Choroid plexus epithelial cell (primary cell): ENCODE results near the gene CST3.
A peak's percentile ranks its signal among the peaks of the same experiment; 100 is the strongest.
"Not testable (repeated sequence)": the region's sequence is repeated elsewhere in the genome, so short reads cannot be mapped to it uniquely, and the experiment has no call there.

Experiments
- DNase-seq: peaks from one replicate; pipeline ENCODE4 v3.0.0-alpha.2; 2010; ENCODE audit warnings: low read depth
- H3K4me3 ChIP-seq: 2 replicates; pipeline ENCODE4 v1.5.1; 2011; ENCODE audit warnings: low read depth, mild to moderate bottlenecking, control low read depth, low read length, moderate library complexity
- TF ChIP-seq, protein P1 (sequence below): conservative IDR thresholded peaks from 2 replicates; pipeline ENCODE4 v1.5.1; 2011; ENCODE audit warnings: low read depth, mild to moderate bottlenecking, control low read depth, inconsistent platforms, low read length, moderate library complexity

Gene CST3, protein sequence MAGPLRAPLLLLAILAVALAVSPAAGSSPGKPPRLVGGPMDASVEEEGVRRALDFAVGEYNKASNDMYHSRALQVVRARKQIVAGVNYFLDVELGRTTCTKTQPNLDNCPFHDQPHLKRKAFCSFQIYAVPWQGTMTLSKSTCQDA

DNA sequence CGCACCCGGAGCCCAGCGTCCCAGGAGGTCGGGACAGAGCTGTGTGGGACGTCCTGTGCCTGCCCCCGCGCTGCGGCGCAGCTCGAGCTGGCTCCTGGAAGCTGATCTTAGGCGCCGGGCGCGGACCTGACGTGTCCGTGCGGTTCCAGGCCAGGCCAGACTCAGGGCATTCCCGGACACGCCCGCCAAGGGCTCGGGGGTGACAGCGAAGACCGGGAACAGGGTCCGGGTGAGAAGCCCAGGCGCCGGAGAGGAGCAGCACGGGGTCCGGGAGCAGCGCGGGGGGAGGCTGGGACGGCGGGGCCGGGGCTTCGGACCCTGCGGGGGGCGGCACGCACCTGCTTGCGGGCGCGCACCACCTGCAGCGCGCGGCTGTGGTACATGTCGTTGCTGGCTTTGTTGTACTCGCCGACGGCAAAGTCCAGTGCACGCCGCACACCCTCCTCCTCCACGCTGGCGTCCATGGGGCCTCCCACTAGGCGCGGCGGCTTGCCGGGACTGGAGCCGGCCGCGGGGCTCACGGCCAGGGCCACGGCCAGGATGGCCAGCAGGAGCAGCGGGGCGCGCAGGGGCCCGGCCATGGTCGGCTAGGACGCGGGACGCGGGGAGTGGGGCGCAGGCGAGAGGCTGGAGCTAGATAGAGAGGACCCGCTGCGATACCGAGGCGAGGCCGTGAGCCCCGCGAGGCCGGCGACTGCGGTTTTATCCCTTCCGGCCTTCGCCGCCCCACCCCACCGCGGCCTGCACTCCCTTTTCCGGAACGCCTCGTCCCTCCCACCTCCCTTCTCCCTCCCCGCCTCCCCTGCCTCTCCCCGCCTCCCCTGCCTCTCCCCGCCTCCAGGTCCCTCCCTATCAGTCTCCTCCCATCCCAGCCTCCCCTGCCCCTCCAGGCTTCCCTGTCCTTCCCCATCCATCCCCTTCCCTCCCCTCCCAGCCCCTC lies at the start of gene CST3:
Gene CST3, minus strand, starts transcription at position 674 of the 940 bp plus-strand sequence. Its CDS starts 93 bp downstream, at position 581.
- DNase-seq, result peak; percentile 89
- peak within 1 kb of the TSS; percentile 78 for H3K4me3 ChIP-seq
- TF ChIP-seq, protein P1, sequence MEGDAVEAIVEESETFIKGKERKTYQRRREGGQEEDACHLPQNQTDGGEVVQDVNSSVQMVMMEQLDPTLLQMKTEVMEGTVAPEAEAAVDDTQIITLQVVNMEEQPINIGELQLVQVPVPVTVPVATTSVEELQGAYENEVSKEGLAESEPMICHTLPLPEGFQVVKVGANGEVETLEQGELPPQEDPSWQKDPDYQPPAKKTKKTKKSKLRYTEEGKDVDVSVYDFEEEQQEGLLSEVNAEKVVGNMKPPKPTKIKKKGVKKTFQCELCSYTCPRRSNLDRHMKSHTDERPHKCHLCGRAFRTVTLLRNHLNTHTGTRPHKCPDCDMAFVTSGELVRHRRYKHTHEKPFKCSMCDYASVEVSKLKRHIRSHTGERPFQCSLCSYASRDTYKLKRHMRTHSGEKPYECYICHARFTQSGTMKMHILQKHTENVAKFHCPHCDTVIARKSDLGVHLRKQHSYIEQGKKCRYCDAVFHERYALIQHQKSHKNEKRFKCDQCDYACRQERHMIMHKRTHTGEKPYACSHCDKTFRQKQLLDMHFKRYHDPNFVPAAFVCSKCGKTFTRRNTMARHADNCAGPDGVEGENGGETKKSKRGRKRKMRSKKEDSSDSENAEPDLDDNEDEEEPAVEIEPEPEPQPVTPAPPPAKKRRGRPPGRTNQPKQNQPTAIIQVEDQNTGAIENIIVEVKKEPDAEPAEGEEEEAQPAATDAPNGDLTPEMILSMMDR, result no peak

DNA sequence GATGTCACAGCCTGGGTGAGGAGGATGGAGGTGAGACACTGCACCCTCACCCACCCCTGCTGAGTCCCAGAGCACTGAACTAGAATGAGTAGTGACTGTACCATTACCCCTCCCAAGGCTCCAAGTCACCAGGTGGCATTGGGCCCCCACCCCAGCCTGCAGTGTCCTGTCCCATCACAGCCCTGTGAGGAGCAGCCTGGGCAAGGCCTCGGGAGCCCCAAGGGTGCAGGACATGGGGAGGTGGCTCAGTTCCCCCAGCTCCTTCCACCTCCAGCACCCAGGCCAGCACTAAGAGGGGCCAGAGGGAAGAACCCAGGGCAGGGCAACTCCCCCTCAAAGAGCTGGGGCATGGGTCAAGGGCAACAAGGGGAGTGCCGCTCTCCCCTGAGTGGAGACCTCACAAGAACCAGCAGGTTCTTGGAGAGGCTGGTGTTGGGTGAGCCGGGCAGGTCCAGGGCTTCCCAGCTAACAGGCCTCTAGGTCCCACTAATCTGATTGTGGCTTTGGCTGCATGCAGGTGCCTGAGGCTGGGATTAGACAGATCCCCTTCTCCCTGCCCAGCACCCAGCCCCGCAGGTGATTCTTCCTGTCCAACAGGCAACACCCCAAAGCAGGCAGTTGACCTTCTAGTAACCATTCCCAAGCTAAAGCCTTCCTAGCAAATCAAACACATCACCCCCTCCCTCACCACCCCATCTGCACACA lies 48.4 kb upstream of the CST3 start:
- TF ChIP-seq, protein P1, result no peak
- DNase-seq, result no peak
- no peak overlapping the region for H3K4me3 ChIP-seq

DNA sequence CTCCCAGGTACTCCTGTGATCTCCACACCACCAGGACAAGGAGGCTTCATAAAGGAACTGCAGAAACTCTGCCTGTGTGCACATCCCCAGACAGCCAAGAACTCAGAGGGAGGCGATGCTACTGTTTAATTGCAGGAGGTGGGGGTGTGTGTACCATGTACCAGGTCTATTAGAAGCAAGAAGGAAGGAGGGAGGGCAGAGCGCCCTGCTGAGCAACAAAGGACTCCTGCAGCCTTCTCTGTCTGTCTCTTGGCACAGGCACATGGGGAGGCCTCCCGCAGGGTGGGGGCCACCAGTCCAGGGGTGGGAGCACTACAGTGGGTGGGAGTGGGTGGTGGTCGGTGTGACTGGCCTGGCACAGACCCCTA lies 47.8 kb upstream of the CST3 start:
- DNase-seq, H3K4me3 ChIP-seq: not testable (repeated sequence)

DNA sequence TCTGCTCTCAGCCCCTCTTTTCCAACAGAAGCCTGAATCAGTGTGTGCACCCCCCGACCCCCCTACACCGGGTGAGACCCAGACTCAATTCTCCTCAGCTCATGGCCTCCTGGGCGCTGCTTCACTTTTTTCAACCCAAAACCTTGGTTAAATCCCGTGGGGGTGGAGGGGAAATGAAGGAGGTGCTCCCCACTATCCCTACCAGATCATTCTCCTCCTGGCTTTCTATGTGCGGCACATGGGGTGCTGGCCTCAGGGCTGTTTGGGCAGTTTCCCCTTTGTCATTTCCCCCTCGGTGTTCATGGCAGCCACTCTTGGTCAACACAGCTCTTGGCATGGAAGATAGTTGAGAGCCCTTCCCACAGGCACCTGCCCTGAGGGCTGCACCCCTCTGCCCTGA lies 46.5 kb upstream of the CST3 start:
- TF ChIP-seq, protein P1, result no peak
- H3K4me3 ChIP-seq, result no peak overlapping the region
- no peak for DNase-seq

DNA sequence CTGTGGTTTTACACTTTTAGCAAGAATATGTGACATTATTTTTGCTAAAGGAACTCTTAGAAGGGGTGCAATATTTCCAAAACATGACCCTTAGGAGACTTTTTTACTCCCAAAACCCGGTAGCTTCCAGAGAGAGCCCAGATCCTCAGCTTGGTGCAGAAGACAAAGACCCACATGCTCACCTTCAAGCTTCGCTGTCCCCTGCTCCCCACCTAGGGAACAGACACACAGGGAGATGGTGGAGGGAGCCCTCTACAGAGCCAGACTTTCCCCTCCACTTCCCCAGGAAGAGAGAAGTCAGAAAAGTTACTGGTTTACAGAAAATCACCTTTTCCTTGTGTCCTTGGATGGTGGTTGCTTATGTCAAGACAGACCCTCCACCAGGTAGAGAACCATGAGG lies 46.1 kb upstream of the CST3 start:
- TF ChIP-seq, protein P1, result no peak
- no peak for DNase-seq
- H3K4me3 ChIP-seq, result no peak overlapping the region

DNA sequence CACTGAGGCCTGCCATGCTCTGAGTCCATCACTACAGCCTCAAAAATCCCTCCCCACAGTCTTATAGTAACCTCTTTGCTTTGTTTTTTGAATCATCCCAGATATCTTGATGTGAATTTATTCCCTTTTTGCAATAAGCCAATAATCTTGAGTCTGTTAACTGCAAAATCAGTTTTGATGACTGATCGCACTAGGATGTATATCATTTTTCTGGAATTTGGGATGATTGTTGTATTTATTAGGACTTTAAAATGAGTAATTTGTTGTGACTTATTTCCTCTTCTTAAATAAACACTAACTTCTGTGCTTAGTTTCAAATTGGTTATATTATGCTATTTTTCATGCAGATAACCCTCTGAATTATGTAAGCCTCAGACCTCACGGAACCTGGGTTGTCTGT lies 45.5 kb upstream of the CST3 start:
- H3K4me3 ChIP-seq, result no peak overlapping the region
- TF ChIP-seq, protein P1, result no peak
- DNase-seq, result no peak

DNA sequence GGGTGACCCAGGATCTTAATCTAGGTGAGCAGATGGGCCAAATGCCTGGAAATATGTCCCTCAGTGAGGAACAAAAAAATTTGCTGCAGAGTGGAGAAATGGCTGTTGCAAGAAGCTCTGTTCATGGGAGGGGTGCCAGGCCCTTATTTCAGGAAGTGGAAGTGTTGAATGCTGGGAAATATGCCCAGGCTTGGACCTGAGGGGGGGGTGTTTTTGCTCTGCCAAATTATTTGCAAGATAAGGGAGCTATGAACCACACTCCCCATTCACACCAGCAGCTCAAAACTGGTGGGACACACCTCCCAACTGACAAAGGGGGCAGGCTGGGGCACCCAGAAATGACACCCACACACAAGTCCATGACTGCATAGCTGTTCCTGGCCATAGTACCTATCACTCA lies 42.4 kb upstream of the CST3 start:
- DNase-seq, result no peak
- TF ChIP-seq, protein P1, result no peak
- no peak overlapping the region for H3K4me3 ChIP-seq
